ENCODE results near the gene CREB5.

CREB5 gene

GRCh38 chr7:28480595-28480994 is 68.3 kb downstream of the CREB5 start:
- no peak for DNase-seq (ENCODE audit: low spot score)

GRCh38 chr7:28481091-28481926 is 69.0 kb downstream of the CREB5 start:
- no peak for DNase-seq (ENCODE audit: low spot score)

- DNase-seq (ENCODE audit: low spot score): no peak
These were observed 70.8 kb downstream of the CREB5 start for GRCh38 chr7:28483112-28483511.

- DNase-seq (ENCODE audit: low spot score): no peak
These were observed 71.7 kb downstream of the CREB5 start for GRCh38 chr7:28483908-28484605.

GRCh38 chr7:28484606-28484935 is 72.3 kb downstream of the CREB5 start:
- DNase-seq (ENCODE audit: low spot score): no peak

GRCh38 chr7:28487487-28487886 is 75.2 kb downstream of the CREB5 start:
- DNase-seq (ENCODE audit: low spot score): no peak

- DNase-seq (ENCODE audit: low spot score): no peak
These were observed 75.9 kb downstream of the CREB5 start for GRCh38 chr7:28488061-28488791.

- no peak for DNase-seq (ENCODE audit: low spot score)
These were observed 78.5 kb downstream of the CREB5 start for GRCh38 chr7:28490831-28491230.

GRCh38 chr7:28493477-28493876 is 81.2 kb downstream of the CREB5 start:
- DNase-seq (ENCODE audit: low spot score): no peak

- no peak for DNase-seq (ENCODE audit: low spot score)
These were observed 84.7 kb downstream of the CREB5 start for GRCh38 chr7:28497009-28497408.

GRCh38 chr7:28498636-28499035 is 86.3 kb downstream of the CREB5 start:
- DNase-seq (ENCODE audit: low spot score): no peak

GRCh38 chr7:28500138-28500537 is 87.8 kb downstream of the CREB5 start:
- no peak for DNase-seq (ENCODE audit: low spot score)

GRCh38 chr7:28502408-28502807 is 90.1 kb downstream of the CREB5 start:
- no peak for DNase-seq (ENCODE audit: low spot score)

- DNase-seq (ENCODE audit: low spot score): no peak
These were observed 91.1 kb downstream of the CREB5 start for GRCh38 chr7:28503396-28503795.

GRCh38 chr7:28505014-28505413 is 92.7 kb downstream of the CREB5 start:
- no peak for DNase-seq (ENCODE audit: low spot score)

GRCh38 chr7:28505867-28506266 is 93.5 kb downstream of the CREB5 start:
- DNase-seq (ENCODE audit: low spot score): no peak

- DNase-seq (ENCODE audit: low spot score): no peak
These were observed 95.4 kb downstream of the CREB5 start for GRCh38 chr7:28507525-28508282.

GRCh38 chr7:28509251-28510025 is 97.1 kb downstream of the CREB5 start:
- no peak for DNase-seq (ENCODE audit: low spot score)

- DNase-seq (ENCODE audit: low spot score): no peak
These were observed 97.7 kb downstream of the CREB5 start for GRCh38 chr7:28510026-28510369.

GRCh38 chr7:28512668-28513440 is 100.5 kb downstream of the CREB5 start:
- no peak for DNase-seq (ENCODE audit: low spot score)

Measured in HuH-7 (cell line).